HepG2 (cell line): Measurements from ENCODE around the gene MCRS1. TPM values are rescaled to one million over a fixed set of nuclear protein-coding genes. Genes with fewer than 3 reads are reported as not detected.

Source experiments
- ATAC-seq: fragments of 200-7000 bp; cut with Tn5 transposase; 3 replicates; pipeline ENCODE4 v1.9.1; 2020; ENCODE audit warnings: mild to moderate bottlenecking, moderate library complexity
- BruUV-seq: library from RNA; stranded (reverse); fragments of 400-500 nt; replicated peaks from 2 replicates; lab custom pipeline; 2021; lab: Mats Ljungman, UMichigan
- CTCF ChIA-PET: fragments of 300-600 bp; formaldehyde crosslinking; extraction: SDS; loops from one replicate; lab custom pipeline; 2021; ENCODE audit warnings: low total read pairs, inconsistent platforms, low intra/inter-chr PET ratio; lab: Yijun Ruan, JAX
- POLR2A ChIA-PET: fragments of 350-600 bp; sonication (Branson Sonifier 250); formaldehyde crosslinking; loops from one replicate; lab custom pipeline; 2020; ENCODE audit warnings: antibody characterized with exemption, inconsistent platforms; lab: Yijun Ruan, JAX
- DNase-seq: peaks from one replicate; pipeline ENCODE4 v3.0.0-alpha.2; 2015; ENCODE audit warnings: low spot score
- FAIRE-seq: peaks from 3 replicates; lab custom pipeline; 2011; peaks lifted over from hg19 to GRCh38; lab: Jason Lieb, UNC
- H2AFZ ChIP-seq: one replicate; pipeline ENCODE4 v1.6.1; 2011; ENCODE audit warnings: low read length, inconsistent platforms
- H3K27ac ChIP-seq: fragments of 300-600 bp; 3 replicates; pipeline ENCODE4 v1.8.0; 2011; ENCODE audit warnings: mixed run types, mild to moderate bottlenecking, mixed read lengths, low read length, inconsistent platforms; ENCODE audit not compliant: insufficient read depth; ENCODE audit errors: extremely low read length
- H3K27me3 ChIP-seq, 2 experiments: fragments of 200-600 bp in 1 of 2; 2 replicates in 1 of 2; 3 replicates in 1 of 2; pipeline versions ENCODE4 v1.6.0 to v1.8.0; 2011; ENCODE audit warnings: low read length in 2 of 2, mild to moderate bottlenecking in 2 of 2, moderate library complexity in 2 of 2, inconsistent platforms in 1 of 2; ENCODE audit not compliant: insufficient read depth in 2 of 2, control insufficient read depth in 1 of 2
- H3K36me3 ChIP-seq, 2 experiments: fragments of 200-600 bp in 1 of 2; replicated peaks in 1 of 2; 2 replicates in 1 of 2; 3 replicates in 1 of 2; pipeline versions ENCODE4 v1.5.1 to v1.8.0; 2011; ENCODE audit warnings: low read length in 2 of 2, inconsistent platforms in 1 of 2; ENCODE audit not compliant: insufficient read depth in 2 of 2, control insufficient read depth in 1 of 2
- H3K4me1 ChIP-seq: 2 replicates; pipeline ENCODE4 v1.5.1; 2012; ENCODE audit warnings: low read length, inconsistent platforms; ENCODE audit not compliant: insufficient read depth
- H3K4me2 ChIP-seq: 2 replicates; pipeline ENCODE4 v1.6.0; 2011; ENCODE audit warnings: low read depth, low read length, inconsistent platforms
- H3K4me3 ChIP-seq, 3 experiments: fragments of 200-600 bp in 1 of 3; sonication (generic), shearing (Covaris generic) in 1 of 3; replicated peaks in 1 of 3; 2 replicates each; pipeline ENCODE4 v1.5.1; 2011 to 2016; ENCODE audit warnings: low read length in 3 of 3, inconsistent platforms in 2 of 3, low read depth in 2 of 3, mild to moderate bottlenecking in 2 of 3, control low read depth in 1 of 3, mixed read lengths in 1 of 3; ENCODE audit not compliant: insufficient read depth in 1 of 3
- H3K79me2 ChIP-seq: one replicate; pipeline ENCODE4 v1.6.1; 2011; ENCODE audit warnings: low read length, inconsistent platforms; ENCODE audit not compliant: insufficient read depth
- H3K9ac ChIP-seq: 2 replicates; pipeline ENCODE4 v1.6.0; 2011; ENCODE audit warnings: mild to moderate bottlenecking, low read depth, low read length, inconsistent platforms; ENCODE audit not compliant: insufficient read depth
- H3K9me3 ChIP-seq: 2 replicates; pipeline ENCODE4 v1.5.1; 2012; ENCODE audit warnings: mild to moderate bottlenecking, low read length
- H4K20me1 ChIP-seq: 2 replicates; pipeline ENCODE4 v1.6.0; 2011; ENCODE audit warnings: inconsistent platforms, mild to moderate bottlenecking, low read length, moderate library complexity; ENCODE audit not compliant: insufficient read depth
- MZF1 ChIP-seq: sonication (generic); formaldehyde crosslinking; IDR thresholded peaks from 2 replicates; pipeline ENCODE4 v1.8.1; 2023; ENCODE audit warnings: mild to moderate bottlenecking, missing genetic modification reagents, borderline replicate concordance
- ZNF256 ChIP-seq: sonication (generic); formaldehyde crosslinking; conservative IDR thresholded peaks from 2 replicates; pipeline ENCODE4 v1.4.0; 2020; ENCODE audit warnings: missing genetic modification reagents
- ZNF720 ChIP-seq: sonication (generic); formaldehyde crosslinking; IDR thresholded peaks from 2 replicates; pipeline ENCODE4 v1.4.0; 2020; ENCODE audit warnings: missing genetic modification reagents
- WGBS: methylation state at CpG from one replicate; pipeline ENCODE4 v1.1.6; 2017; ENCODE audit warnings: low lambda C conversion rate; 5-methylcytosine and 5-hydroxymethylcytosine counted together
- in situ Hi-C: cut with HindIII; loops from 2 replicates; pipeline ENCODE4 v1.10.0; 2017; ENCODE audit warnings: low pct_unique_long_range_greater_than_20kb; ENCODE audit not compliant: extremely low pct_ligation_motif_present
- intact Hi-C: fragments of 100-400 bp; cut with micrococcal nuclease; formaldehyde crosslinking; loops from one replicate; pipeline ENCODE4 v1.10.0; 2022; ENCODE audit not compliant: unreplicated experiment
- polyA plus RNA-seq, 8 experiments: library from polyadenylated mRNA; depleted of rRNA in 3 of 8; stranded (reverse) in 7 of 8; unstranded in 1 of 8; fragments of >200 nt; fragmentation: Illumina TruSeq in 4 of 8; extraction: Trizol in 4 of 8; gene quantifications; 2 replicates each; pipeline versions ENCODE4 v1.2.1 to v1.2.3, GENCODE V29; 2011 to 2016; ENCODE audit warnings: low read depth in 4 of 8, missing spikeins in 1 of 8, mixed read lengths in 1 of 8; ENCODE audit not compliant: insufficient read depth in 1 of 8
- total RNA-seq, 5 experiments: library from RNA; depleted of rRNA; stranded (reverse); fragments of >200 nt; fragmentation: Illumina TruSeq; extraction: Trizol; gene quantifications; 2 replicates each; pipeline ENCODE4 v1.2.3, GENCODE V29; 2016; ENCODE audit warnings: low read depth in 1 of 5
- TF ChIP-seq, protein P1 (sequence below): sonication (generic); formaldehyde crosslinking; IDR thresholded peaks from 2 replicates; pipeline ENCODE4 v1.4.0; 2020; ENCODE audit warnings: missing genetic modification reagents
- TF ChIP-seq, protein P2 (sequence below): sonication (generic); formaldehyde crosslinking; IDR thresholded peaks from one replicate; pipeline ENCODE4 v1.5.1; 2020; ENCODE audit warnings: mild to moderate bottlenecking, missing genetic modification reagents; ENCODE audit errors: not compliant biosample characterization
- TF ChIP-seq, protein P3 (sequence below): sonication (generic); formaldehyde crosslinking; IDR thresholded peaks from 2 replicates; pipeline ENCODE4; 2020; ENCODE audit warnings: missing genetic modification reagents, mild to moderate bottlenecking, borderline replicate concordance

Gene MCRS1
- total and polyA plus RNA-seq, 2 of the 13 experiments (the other 11 are each of a cell fraction or from before 2014, with no cell fraction given): 51.0 to 66.3 TPM

DNA sequence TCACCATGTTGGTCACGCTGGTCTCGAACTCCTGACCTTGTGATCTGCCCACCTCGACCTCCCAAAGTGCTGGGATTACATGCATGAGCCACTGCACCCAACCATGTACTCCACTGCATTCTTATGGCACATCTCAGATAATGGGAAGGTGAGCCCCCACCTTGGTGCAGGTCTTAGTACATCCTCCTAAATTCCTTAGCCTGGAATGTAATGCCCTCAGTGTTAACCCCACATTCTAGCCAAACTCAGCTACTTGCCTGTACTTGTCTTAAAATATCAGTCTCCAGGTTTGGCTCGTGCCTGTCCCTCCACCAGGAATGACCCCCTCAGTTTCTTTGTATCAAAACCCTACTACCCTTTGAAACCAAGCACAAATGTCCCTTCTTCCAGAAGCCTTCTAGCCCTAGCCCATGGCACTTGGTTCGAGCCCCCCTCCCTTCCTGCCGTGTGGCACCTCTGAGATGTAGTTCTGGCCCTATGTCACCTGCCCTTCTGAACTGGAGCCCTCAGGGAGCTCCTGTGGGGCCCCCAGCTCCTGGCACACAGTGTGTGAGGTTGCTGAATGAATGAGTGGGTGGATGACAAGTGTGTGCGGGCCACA, 20.8 kb downstream of the MCRS1 start:
- no peak overlapping the region for H3K4me2 ChIP-seq
- peaks cover 80% of the 10 kb centered on the region for H3K4me1 ChIP-seq
- no TSS peak for BruUV-seq
- FAIRE-seq (no peak), DNase-seq (no peak), ATAC-seq (no peak)
- in situ Hi-C loops (no loop called here), intact Hi-C loops (no loop called here)
- no peaks in the 10 kb centered on the region for H3K9me3 ChIP-seq
- no peak overlapping the region for H2AFZ ChIP-seq
- no peak overlapping the region for H3K4me3 ChIP-seq
- WGBS: 42% methylated on average over 7 of the region's 7 CpGs
- H4K20me1 ChIP-seq: no peaks in the 10 kb centered on the region
- ChIA-PET POLR2A (no interaction called here), CTCF (no interaction called here)
- no peaks in the 10 kb centered on the region for H3K36me3 ChIP-seq
- H3K27me3 ChIP-seq: peaks cover 1 to 6% of the 10 kb centered on the region in 2 experiments; a peak in 1 of 5 replicates
- H3K9ac ChIP-seq: no peak overlapping the region
- no peak overlapping the region for H3K27ac ChIP-seq
- H3K79me2 ChIP-seq: no peaks in the 10 kb centered on the region
- TF ChIP-seq, protein P1, sequence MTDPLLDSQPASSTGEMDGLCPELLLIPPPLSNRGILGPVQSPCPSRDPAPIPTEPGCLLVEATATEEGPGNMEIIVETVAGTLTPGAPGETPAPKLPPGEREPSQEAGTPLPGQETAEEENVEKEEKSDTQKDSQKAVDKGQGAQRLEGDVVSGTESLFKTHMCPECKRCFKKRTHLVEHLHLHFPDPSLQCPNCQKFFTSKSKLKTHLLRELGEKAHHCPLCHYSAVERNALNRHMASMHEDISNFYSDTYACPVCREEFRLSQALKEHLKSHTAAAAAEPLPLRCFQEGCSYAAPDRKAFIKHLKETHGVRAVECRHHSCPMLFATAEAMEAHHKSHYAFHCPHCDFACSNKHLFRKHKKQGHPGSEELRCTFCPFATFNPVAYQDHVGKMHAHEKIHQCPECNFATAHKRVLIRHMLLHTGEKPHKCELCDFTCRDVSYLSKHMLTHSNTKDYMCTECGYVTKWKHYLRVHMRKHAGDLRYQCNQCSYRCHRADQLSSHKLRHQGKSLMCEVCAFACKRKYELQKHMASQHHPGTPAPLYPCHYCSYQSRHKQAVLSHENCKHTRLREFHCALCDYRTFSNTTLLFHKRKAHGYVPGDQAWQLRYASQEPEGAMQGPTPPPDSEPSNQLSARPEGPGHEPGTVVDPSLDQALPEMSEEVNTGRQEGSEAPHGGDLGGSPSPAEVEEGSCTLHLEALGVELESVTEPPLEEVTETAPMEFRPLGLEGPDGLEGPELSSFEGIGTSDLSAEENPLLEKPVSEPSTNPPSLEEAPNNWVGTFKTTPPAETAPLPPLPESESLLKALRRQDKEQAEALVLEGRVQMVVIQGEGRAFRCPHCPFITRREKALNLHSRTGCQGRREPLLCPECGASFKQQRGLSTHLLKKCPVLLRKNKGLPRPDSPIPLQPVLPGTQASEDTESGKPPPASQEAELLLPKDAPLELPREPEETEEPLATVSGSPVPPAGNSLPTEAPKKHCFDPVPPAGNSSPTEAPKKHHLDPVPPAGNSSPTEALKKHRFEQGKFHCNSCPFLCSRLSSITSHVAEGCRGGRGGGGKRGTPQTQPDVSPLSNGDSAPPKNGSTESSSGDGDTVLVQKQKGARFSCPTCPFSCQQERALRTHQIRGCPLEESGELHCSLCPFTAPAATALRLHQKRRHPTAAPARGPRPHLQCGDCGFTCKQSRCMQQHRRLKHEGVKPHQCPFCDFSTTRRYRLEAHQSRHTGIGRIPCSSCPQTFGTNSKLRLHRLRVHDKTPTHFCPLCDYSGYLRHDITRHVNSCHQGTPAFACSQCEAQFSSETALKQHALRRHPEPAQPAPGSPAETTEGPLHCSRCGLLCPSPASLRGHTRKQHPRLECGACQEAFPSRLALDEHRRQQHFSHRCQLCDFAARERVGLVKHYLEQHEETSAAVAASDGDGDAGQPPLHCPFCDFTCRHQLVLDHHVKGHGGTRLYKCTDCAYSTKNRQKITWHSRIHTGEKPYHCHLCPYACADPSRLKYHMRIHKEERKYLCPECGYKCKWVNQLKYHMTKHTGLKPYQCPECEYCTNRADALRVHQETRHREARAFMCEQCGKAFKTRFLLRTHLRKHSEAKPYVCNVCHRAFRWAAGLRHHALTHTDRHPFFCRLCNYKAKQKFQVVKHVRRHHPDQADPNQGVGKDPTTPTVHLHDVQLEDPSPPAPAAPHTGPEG (CRISPR knock-in tag): no peak
- TF ChIP-seq ZNF720 (CRISPR knock-in tag) (no peak), ZNF256 (CRISPR knock-in tag) (no peak), MZF1 (CRISPR knock-in tag) (no peak)
- TF ChIP-seq, protein P2, sequence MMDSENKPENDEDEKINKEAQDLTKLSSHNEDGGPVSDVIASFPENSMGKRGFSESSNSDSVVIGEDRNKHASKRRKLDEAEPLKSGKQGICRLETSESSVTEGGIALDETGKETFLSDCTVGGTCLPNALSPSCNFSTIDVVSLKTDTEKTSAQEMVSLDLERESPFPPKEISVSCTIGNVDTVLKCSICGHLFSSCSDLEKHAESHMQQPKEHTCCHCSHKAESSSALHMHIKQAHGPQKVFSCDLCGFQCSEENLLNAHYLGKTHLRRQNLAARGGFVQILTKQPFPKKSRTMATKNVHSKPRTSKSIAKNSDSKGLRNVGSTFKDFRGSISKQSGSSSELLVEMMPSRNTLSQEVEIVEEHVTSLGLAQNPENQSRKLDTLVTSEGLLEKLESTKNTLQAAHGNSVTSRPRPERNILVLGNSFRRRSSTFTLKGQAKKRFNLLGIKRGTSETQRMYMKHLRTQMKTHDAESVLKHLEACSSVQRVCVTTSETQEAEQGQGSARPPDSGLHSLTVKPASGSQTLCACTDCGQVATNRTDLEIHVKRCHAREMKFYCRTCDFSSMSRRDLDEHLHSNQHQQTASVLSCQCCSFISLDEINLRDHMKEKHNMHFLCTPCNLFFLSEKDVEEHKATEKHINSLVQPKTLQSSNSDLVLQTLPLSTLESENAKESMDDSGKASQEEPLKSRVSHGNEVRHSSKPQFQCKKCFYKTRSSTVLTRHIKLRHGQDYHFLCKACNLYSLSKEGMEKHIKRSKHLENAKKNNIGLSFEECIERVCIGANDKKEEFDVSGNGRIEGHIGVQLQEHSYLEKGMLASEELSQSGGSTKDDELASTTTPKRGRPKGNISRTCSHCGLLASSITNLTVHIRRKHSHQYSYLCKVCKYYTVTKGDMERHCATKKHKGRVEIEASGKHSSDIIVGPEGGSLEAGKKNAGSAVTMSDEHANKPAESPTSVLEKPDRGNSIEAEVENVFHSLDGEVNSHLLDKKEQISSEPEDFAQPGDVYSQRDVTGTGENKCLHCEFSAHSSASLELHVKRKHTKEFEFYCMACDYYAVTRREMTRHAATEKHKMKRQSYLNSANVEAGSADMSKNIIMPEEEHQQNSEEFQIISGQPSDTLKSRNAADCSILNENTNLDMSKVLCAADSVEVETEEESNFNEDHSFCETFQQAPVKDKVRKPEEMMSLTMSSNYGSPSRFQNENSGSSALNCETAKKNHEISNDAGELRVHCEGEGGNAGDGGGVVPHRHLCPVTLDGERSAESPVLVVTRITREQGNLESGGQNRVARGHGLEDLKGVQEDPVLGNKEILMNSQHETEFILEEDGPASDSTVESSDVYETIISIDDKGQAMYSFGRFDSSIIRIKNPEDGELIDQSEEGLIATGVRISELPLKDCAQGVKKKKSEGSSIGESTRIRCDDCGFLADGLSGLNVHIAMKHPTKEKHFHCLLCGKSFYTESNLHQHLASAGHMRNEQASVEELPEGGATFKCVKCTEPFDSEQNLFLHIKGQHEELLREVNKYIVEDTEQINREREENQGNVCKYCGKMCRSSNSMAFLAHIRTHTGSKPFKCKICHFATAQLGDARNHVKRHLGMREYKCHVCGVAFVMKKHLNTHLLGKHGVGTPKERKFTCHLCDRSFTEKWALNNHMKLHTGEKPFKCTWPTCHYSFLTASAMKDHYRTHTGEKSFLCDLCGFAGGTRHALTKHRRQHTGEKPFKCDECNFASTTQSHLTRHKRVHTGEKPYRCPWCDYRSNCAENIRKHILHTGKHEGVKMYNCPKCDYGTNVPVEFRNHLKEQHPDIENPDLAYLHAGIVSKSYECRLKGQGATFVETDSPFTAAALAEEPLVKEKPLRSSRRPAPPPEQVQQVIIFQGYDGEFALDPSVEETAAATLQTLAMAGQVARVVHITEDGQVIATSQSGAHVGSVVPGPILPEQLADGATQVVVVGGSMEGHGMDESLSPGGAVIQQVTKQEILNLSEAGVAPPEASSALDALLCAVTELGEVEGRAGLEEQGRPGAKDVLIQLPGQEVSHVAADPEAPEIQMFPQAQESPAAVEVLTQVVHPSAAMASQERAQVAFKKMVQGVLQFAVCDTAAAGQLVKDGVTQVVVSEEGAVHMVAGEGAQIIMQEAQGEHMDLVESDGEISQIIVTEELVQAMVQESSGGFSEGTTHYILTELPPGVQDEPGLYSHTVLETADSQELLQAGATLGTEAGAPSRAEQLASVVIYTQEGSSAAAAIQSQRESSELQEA (CRISPR knock-in tag): no peak
- TF ChIP-seq, protein P3, sequence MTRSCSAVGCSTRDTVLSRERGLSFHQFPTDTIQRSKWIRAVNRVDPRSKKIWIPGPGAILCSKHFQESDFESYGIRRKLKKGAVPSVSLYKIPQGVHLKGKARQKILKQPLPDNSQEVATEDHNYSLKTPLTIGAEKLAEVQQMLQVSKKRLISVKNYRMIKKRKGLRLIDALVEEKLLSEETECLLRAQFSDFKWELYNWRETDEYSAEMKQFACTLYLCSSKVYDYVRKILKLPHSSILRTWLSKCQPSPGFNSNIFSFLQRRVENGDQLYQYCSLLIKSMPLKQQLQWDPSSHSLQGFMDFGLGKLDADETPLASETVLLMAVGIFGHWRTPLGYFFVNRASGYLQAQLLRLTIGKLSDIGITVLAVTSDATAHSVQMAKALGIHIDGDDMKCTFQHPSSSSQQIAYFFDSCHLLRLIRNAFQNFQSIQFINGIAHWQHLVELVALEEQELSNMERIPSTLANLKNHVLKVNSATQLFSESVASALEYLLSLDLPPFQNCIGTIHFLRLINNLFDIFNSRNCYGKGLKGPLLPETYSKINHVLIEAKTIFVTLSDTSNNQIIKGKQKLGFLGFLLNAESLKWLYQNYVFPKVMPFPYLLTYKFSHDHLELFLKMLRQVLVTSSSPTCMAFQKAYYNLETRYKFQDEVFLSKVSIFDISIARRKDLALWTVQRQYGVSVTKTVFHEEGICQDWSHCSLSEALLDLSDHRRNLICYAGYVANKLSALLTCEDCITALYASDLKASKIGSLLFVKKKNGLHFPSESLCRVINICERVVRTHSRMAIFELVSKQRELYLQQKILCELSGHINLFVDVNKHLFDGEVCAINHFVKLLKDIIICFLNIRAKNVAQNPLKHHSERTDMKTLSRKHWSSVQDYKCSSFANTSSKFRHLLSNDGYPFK (CRISPR knock-in tag): no peak
